Progenitor cell of endocrine pancreas (in vitro differentiated cells): Measurements from ENCODE around the gene USF2. TPM values are rescaled to one million over a fixed set of nuclear protein-coding genes. Genes with fewer than 3 reads are reported as not detected.
A peak's percentile ranks its signal among the peaks of the same experiment; 100 is the strongest.
"Not testable (repeated sequence)": the region's sequence is repeated elsewhere in the genome, so short reads cannot be mapped to it uniquely, and the experiment has no call there.

Source experiments
- DNase-seq: peaks from one replicate; pipeline ENCODE4 v3.0.0; 2021; ENCODE audit warnings: low spot score; ENCODE audit not compliant: unreplicated experiment
- H3K27ac Mint-ChIP-seq: 2 replicates; pipeline ENCODE4 v1.8.0; 2021; ENCODE audit warnings: mild to moderate bottlenecking, moderate library complexity, mixed read lengths
- H3K27me3 Mint-ChIP-seq: 2 replicates; pipeline ENCODE4 v1.8.0; 2021; ENCODE audit warnings: mixed read lengths
- H3K36me3 Mint-ChIP-seq: 2 replicates; pipeline ENCODE4 v1.8.0; 2022; ENCODE audit warnings: mixed read lengths; ENCODE audit not compliant: insufficient read depth
- H3K4me1 Mint-ChIP-seq: 2 replicates; pipeline ENCODE4 v1.8.0; 2021; ENCODE audit warnings: low read depth, mixed read lengths
- H3K4me3 Mint-ChIP-seq: 2 replicates; pipeline ENCODE4 v1.8.0; 2021; ENCODE audit warnings: low read depth, mild to moderate bottlenecking, moderate library complexity, mixed read lengths
- H3K9me3 Mint-ChIP-seq: 2 replicates; pipeline ENCODE4 v1.8.0; 2021; ENCODE audit warnings: low read depth, mixed read lengths
- long read RNA-seq: library from polyadenylated mRNA; unstranded; transcript quantifications from one replicate; pipeline ENCODE4 v2.0.0, GENCODE V29; 2020
- total RNA-seq: library from RNA; stranded (reverse); gene quantifications from 2 replicates; pipeline ENCODE4 v1.2.1, GENCODE V29; 2021
- TF ChIP-seq, protein P1 (sequence below): fragments of 200-600 bp; sonication (generic); IDR thresholded peaks from one replicate; pipeline ENCODE4 v1.5.0; 2021; ENCODE audit warnings: antibody characterized with exemption, mild to moderate bottlenecking; ENCODE audit not compliant: unreplicated experiment

The USF2 gene, protein sequence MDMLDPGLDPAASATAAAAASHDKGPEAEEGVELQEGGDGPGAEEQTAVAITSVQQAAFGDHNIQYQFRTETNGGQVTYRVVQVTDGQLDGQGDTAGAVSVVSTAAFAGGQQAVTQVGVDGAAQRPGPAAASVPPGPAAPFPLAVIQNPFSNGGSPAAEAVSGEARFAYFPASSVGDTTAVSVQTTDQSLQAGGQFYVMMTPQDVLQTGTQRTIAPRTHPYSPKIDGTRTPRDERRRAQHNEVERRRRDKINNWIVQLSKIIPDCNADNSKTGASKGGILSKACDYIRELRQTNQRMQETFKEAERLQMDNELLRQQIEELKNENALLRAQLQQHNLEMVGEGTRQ
- 126 and 132 TPM in 2 replicates for total RNA-seq
- long read RNA-seq, partial matches to known transcripts: 1 of 3 reads
- long read RNA-seq, other reads (novel, unspliced or antisense): 0 of 3 reads

DNA sequence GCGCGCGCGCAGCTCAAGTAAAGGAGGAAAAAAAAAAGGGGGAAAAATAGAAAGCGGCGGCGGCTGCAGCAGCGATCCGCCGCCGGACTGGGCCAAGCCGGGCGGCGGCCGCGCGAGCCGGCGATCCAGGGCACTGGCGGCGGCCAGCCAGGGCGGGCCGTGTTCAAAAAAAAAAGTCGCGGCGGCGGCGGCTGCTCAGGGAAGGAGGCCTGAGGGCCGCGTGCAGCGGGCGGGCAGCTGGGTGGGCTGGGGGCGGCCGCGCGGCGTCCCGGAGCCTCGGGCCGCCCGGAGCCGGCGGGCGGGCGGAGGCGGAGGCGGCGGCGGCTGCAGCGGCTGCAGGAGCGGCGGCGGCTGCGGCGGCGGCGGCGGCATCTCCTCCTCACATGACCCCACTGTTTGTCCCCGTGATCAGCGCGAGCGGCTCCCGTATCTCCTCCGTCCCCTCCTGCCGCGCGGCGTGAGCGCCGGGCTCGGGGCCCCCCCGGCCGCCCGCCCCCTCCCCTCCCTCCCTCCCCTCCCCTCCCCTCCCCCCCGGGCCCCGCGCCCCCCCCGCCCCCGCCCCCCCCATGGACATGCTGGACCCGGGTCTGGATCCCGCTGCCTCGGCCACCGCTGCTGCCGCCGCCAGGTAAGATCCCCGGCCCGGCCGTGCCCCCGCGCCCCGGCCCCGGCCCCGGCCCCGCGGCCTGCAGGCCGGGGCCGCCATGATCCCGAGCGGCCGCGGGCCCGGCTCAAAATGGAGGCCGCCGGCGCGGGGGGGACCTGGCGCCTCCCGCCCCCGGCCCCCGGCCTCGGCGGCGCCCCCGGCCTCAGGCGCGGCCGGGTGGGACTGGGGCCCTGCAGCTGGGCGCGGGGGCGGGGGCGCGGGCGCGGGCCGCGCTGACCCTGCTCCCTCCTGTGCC is at the start of gene USF2:
USF2 (plus strand) TSS at position 427 of the 902 bp plus-strand sequence; CDS start at position 567, 140 bp downstream.
- H3K4me1 Mint-ChIP-seq: peaks cover 7% of the 10 kb centered on the region
- peaks cover 18% of the 10 kb centered on the region for H3K36me3 Mint-ChIP-seq
- no peaks in the 10 kb centered on the region for H3K27me3 Mint-ChIP-seq
- H3K27ac Mint-ChIP-seq: peak within 1 kb of the TSS; percentile 93
- H3K9me3 Mint-ChIP-seq: no peaks in the 10 kb centered on the region
- H3K4me3 Mint-ChIP-seq: peak within 1 kb of the TSS; percentile 87
- TF ChIP-seq, protein P1, sequence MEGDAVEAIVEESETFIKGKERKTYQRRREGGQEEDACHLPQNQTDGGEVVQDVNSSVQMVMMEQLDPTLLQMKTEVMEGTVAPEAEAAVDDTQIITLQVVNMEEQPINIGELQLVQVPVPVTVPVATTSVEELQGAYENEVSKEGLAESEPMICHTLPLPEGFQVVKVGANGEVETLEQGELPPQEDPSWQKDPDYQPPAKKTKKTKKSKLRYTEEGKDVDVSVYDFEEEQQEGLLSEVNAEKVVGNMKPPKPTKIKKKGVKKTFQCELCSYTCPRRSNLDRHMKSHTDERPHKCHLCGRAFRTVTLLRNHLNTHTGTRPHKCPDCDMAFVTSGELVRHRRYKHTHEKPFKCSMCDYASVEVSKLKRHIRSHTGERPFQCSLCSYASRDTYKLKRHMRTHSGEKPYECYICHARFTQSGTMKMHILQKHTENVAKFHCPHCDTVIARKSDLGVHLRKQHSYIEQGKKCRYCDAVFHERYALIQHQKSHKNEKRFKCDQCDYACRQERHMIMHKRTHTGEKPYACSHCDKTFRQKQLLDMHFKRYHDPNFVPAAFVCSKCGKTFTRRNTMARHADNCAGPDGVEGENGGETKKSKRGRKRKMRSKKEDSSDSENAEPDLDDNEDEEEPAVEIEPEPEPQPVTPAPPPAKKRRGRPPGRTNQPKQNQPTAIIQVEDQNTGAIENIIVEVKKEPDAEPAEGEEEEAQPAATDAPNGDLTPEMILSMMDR: no peak
- peak; percentile 54 for DNase-seq

DNA sequence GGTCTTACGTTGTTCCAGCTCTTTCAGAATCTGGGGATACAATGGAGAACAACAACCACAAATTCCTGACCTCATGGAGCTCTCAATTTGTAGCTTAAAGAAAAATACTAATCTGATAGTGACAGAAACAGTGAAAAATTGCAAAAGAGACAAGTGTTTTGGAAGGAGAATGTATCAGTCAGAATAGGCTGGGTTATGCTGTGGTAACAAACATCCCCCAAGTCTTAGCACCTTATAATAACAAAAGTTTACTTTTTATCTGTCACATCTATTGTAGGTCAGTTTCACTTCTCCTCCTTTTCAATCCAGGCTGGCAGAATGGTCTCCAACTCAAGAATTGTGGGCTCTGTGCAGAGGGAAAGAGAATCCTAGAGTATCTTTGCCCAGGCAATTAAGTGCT is 49.8 kb upstream of the USF2 start:
- Mint-ChIP-seq H3K4me3 (no peak overlapping the region), H3K36me3 (no peaks in the 10 kb centered on the region), H3K27me3 (peaks cover 3% of the 10 kb centered on the region), H3K27ac (no peak overlapping the region), H3K4me1 (peaks cover 5% of the 10 kb centered on the region), H3K9me3 (peaks cover 9% of the 10 kb centered on the region)
- TF ChIP-seq, protein P1: no peak
- DNase-seq: no peak

DNA sequence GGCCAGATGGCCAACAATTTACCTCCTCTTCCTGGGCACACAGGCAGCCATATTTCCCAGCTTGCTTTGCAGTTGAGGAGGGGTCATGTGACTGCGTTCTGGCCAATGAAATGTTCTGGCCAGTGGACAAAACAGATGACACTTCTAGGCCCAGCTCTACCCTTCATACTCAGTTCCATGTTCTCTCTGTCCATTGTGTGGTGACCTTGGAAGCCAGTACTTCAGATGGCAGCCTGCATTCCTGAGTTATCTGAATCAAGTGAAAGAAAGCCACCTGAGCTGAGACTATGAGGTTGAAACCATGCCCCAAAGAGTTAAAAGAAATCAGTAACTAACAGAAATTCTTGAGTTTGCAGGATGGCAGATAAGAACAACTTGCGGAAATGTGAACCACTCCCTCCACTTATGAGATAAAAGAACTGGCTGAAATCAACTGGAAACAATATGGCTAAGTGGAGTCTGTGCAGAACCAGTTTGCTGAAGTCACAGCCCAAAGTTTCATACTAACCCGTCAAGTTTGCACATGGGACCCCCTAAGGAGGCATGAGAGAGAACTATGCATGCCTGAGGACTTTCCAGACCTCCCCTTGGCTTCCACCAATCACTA is 48.3 kb upstream of the USF2 start:
- Mint-ChIP-seq H3K9me3 (peaks cover 9% of the 10 kb centered on the region), H3K4me3 (no peak overlapping the region), H3K4me1 (peaks cover 5% of the 10 kb centered on the region), H3K36me3 (no peaks in the 10 kb centered on the region), H3K27me3 (peaks cover under 1% of the 10 kb centered on the region), H3K27ac (peak overlapping the region; percentile 93)
- no peak for DNase-seq
- TF ChIP-seq, protein P1: no peak

DNA sequence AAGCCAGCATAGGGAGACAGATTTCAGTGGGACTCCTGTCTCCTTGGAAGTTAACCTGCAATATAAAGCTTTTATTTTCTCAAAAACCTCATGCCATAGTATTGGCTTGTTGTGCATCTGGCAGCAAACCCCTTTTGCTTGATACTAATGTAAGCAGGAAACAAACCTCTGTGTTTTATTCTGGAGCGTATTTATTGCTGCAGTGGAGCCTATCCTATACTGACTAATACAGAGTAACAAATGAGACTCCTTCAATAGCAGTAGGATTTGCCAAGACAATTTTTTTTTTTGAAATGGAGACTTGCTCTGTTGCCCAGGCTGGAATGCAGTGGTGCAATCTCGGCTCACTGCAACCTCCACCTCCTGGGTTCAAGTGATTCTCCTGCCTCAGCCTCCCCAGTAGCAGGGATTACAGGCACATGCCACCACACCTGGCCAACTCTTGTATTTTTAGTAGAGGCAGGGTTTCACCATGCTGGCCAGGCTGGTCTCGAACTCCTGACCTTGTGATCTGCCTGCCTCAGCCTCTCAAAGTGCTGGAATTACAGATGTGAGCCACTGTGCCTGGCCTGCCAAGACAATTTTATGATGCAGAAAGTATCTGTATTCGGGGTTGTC is 47.7 kb upstream of the USF2 start:
- H3K9me3 Mint-ChIP-seq, DNase-seq, H3K36me3 Mint-ChIP-seq, H3K4me1 Mint-ChIP-seq, H3K4me3 Mint-ChIP-seq, H3K27me3 Mint-ChIP-seq: not testable (repeated sequence)
- H3K27ac Mint-ChIP-seq: peak overlapping the region; percentile 93

DNA sequence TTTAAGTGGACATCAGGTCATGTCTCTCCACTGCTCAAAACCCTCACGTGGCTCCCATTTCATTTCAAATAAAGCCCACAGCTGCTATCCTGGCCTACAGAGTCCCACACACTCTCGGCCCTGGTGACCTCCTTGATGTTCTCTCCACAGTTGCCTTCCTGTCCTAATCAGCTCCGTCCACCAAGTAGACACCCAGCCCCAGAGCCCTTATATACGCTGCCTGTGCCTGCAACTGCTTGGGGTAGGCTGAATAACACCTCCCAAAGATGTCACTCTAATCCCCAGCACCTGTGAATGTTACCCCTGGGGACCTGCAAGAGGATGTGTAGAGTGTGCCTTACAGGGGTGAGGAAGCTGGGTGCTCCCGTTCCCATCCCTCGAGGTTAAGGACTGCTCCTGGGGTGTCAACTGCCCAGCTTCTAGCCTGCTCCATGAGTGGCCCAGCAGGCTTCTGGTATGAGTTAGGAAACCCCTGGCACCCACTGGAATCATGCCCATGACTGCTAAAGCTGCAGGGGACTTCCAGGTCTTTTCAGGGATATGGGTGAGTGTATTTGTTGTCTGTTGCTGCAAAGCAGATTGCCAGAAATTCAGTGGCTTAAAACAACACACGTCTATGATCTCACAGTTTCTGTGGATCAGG is 46.3 kb upstream of the USF2 start:
- peaks cover 9% of the 10 kb centered on the region for H3K9me3 Mint-ChIP-seq
- no peaks in the 10 kb centered on the region for H3K36me3 Mint-ChIP-seq
- DNase-seq: no peak
- no peak overlapping the region for H3K4me3 Mint-ChIP-seq
- TF ChIP-seq, protein P1: no peak
- H3K27ac Mint-ChIP-seq: no peak overlapping the region
- H3K27me3 Mint-ChIP-seq: peaks cover 7% of the 10 kb centered on the region
- peaks cover 5% of the 10 kb centered on the region for H3K4me1 Mint-ChIP-seq
